Neutrophil (primary cell): Measurements from ENCODE around the gene GATA2.

ENCODE experiments used
- H3K27ac ChIP-seq: fragments of 200-600 bp; sonication (generic); 2 replicates; pipeline ENCODE4 v1.5.1; 2016; ENCODE audit warnings: mild to moderate bottlenecking, moderate library complexity
- H3K27me3 ChIP-seq: fragments of 200-600 bp; sonication (generic); 2 replicates; pipeline ENCODE4 v1.6.0; 2016; ENCODE audit warnings: mild to moderate bottlenecking
- H3K36me3 ChIP-seq: fragments of 200-600 bp; sonication (generic); 2 replicates; pipeline ENCODE4 v1.5.1; 2017
- H3K4me1 ChIP-seq, 2 experiments: fragments of 200-600 bp in 1 of 2; sonication (generic) in 1 of 2; 1 replicate in 1 of 2; 2 replicates in 1 of 2; pipeline versions ENCODE4 v1.5.1 to v1.6.1; 2013 to 2016; ENCODE audit warnings: low read depth in 1 of 2, low read length in 1 of 2, mild to moderate bottlenecking in 1 of 2, moderate library complexity in 1 of 2; ENCODE audit not compliant: control insufficient read depth in 1 of 2, insufficient read depth in 1 of 2
- H3K4me3 ChIP-seq, 2 experiments: fragments of 200-600 bp in 1 of 2; sonication (generic) in 1 of 2; 1 replicate in 1 of 2; 2 replicates in 1 of 2; pipeline ENCODE4 v1.5.1; 2013 to 2016; ENCODE audit warnings: low read depth in 1 of 2, low read length in 1 of 2, mild to moderate bottlenecking in 1 of 2, moderate library complexity in 1 of 2
- H3K9me3 ChIP-seq: fragments of 200-600 bp; sonication (generic); 2 replicates; pipeline ENCODE4 v1.5.1; 2016
- TF ChIP-seq, protein P1 (sequence below): fragments of 200-600 bp; sonication (generic); IDR thresholded peaks from 2 replicates; pipeline ENCODE4 v1.5.1; 2016; ENCODE audit warnings: antibody characterized with exemption

The GATA2 gene

DNA sequence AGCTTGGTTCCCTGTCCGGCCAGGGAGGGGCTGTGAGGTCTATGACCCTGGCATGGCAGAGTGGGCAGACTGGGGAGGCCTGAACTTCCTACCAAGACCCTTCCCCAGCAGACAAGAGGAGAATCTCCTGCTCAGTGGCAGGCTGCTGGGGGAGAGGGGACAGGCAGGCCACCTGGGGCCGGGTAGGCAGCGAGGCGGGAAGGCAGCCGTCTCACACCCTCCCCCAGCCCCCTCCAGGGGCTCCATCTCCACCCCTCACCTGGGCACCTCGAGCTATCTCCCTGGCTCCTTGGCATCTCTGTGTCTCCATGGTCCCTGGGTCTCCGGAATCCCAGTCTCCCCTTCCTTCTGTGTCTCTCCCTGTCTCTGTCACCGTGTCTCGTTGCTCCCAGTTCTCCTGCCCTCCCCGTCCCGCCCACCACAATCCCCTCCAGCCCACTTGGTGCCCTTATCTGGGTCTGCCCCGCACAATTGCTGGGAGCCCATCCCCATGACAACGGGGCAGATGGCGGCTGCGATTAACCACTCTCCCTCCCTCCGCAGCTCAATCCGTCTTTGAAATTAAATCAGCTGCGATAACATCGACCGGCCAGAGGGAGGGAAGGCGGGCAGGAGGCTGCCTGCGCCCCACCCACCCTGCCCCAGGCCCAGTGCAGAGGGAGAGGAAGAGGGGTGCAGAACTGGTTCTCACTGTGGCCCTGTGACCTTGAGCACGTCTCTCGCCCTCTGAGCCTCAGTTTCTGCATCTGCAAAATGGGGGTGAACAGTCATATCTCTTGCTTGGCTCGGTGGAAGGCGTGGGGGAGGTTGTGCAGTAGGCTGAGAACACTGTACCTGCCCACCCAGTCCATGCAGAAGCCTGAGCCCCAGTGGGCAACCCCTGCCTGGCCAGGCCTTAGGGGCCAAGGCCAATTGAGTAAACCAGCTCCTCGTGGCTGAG, 36.0 kb downstream of the GATA2 start:
- Histone ChIP-seq H3K4me1 (no peaks in the 10 kb centered on the region), H3K27me3 (peaks cover 66% of the 10 kb centered on the region), H3K9me3 (no peaks in the 10 kb centered on the region), H3K36me3 (no peaks in the 10 kb centered on the region), H3K27ac (no peak overlapping the region), H3K4me3 (no peak overlapping the region)
- TF ChIP-seq, protein P1, sequence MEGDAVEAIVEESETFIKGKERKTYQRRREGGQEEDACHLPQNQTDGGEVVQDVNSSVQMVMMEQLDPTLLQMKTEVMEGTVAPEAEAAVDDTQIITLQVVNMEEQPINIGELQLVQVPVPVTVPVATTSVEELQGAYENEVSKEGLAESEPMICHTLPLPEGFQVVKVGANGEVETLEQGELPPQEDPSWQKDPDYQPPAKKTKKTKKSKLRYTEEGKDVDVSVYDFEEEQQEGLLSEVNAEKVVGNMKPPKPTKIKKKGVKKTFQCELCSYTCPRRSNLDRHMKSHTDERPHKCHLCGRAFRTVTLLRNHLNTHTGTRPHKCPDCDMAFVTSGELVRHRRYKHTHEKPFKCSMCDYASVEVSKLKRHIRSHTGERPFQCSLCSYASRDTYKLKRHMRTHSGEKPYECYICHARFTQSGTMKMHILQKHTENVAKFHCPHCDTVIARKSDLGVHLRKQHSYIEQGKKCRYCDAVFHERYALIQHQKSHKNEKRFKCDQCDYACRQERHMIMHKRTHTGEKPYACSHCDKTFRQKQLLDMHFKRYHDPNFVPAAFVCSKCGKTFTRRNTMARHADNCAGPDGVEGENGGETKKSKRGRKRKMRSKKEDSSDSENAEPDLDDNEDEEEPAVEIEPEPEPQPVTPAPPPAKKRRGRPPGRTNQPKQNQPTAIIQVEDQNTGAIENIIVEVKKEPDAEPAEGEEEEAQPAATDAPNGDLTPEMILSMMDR = no peak

- TF ChIP-seq, protein P1 = no peak
- Histone ChIP-seq H3K9me3 (no peaks in the 10 kb centered on the region), H3K36me3 (no peaks in the 10 kb centered on the region), H3K4me3 (no peak overlapping the region), H3K27ac (no peak overlapping the region), H3K4me1 (no peaks in the 10 kb centered on the region), H3K27me3 (peaks cover 76% of the 10 kb centered on the region)
Observed at GRCh38 chr3:128455786-128456748, 36.9 kb downstream of the GATA2 start.

DNA sequence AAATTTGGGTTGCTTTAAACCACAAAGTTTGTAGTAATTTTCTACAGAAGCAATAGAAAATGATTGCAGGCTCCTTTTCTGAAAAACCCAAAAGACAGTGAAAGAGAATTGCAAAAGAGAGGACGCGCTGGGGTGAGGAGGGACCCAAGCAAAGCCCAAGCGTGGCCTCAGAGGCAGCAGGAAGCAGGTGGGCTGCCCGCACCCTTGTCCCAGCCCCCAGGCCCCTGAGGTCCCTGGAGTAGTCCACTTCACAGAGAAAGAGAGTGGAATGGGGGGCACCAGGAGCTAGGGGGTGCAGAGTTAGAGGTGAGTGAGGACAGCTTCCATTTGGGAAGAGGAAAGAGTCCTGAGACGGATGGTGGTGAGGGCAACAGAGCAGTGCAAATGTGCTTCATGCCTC, 37.9 kb downstream of the GATA2 start:
- Histone ChIP-seq H3K4me1 (no peaks in the 10 kb centered on the region), H3K4me3 (no peak overlapping the region), H3K9me3 (no peaks in the 10 kb centered on the region), H3K27ac (no peak overlapping the region), H3K36me3 (no peaks in the 10 kb centered on the region), H3K27me3 (peaks cover 85% of the 10 kb centered on the region)
- TF ChIP-seq, protein P1 = no peak

GRCh38 chr3:128454310-128454618, 38.7 kb downstream of the GATA2 start:
- H3K27me3 ChIP-seq = peaks cover 88% of the 10 kb centered on the region
- H3K36me3 ChIP-seq = no peaks in the 10 kb centered on the region
- no peak overlapping the region for H3K4me3 ChIP-seq
- TF ChIP-seq, protein P1 = no peak
- no peak overlapping the region for H3K27ac ChIP-seq
- H3K9me3 ChIP-seq = no peaks in the 10 kb centered on the region
- H3K4me1 ChIP-seq = no peaks in the 10 kb centered on the region

- Histone ChIP-seq H3K27ac (no peak overlapping the region), H3K27me3 (peaks cover 94% of the 10 kb centered on the region), H3K4me1 (no peaks in the 10 kb centered on the region), H3K4me3 (no peak overlapping the region), H3K36me3 (no peaks in the 10 kb centered on the region), H3K9me3 (no peaks in the 10 kb centered on the region)
- TF ChIP-seq, protein P1 = no peak
Observed at GRCh38 chr3:128453501-128454309, 39.3 kb downstream of the GATA2 start.
